A549 treated with DMSO at 1 μM for 4 hours (cell line): ENCODE results near the gene GABRR3. TPM values are rescaled to one million over a fixed set of nuclear protein-coding genes. Genes with fewer than 3 reads are reported as not detected.

ENCODE experiments used
- total RNA-seq: library from RNA; stranded (reverse); fragments of 200-300 nt; extraction: Qiagen RNA extraction; gene quantifications from 5 replicates; pipeline ENCODE4 v1.2.3, GENCODE V29; 2022; ENCODE audit warnings: low read depth

GABRR3 gene
- not detected in 5 replicates for total RNA-seq

GRCh38 chr3:98035208-98035607, at the start of gene GABRR3:
TSS of gene GABRR3 (minus strand) at chr3:98035315. CDS start at chr3:98034987, 328 bp downstream.

GRCh38 chr3:97971679-97972567, 63.2 kb downstream of the GABRR3 start, which contains the start of gene RIOX2:
TSS of gene RIOX2 (minus strand) at chr3:97972431. CDS start at chr3:97967593, 4,838 bp downstream.

Other genes starting within 250 kb of the GABRR3 start
- gene CRYBG3, start 213.3 kb downstream of the GABRR3 start, total RNA-seq, result 6.8 to 8.8 TPM (median 7.9 TPM) in 5 replicates
- 26.6 to 34.9 TPM (median 32.3 TPM) in 5 replicates for gene RIOX2, start 62.9 kb downstream of the GABRR3 start, total RNA-seq
- not detected in 5 replicates for gene OR5AC2, start 51.9 kb upstream of the GABRR3 start, total RNA-seq
- gene OR5H1, start 95.4 kb upstream of the GABRR3 start, total RNA-seq, result not detected in 5 replicates
- not detected in 5 replicates for gene OR5H14, start 112.2 kb upstream of the GABRR3 start, total RNA-seq
- not detected in 5 replicates for gene OR5H15, start 131.4 kb upstream of the GABRR3 start, total RNA-seq
- not detected in 5 replicates for gene OR5H6, start 228.9 kb upstream of the GABRR3 start, total RNA-seq
- not detected in 5 replicates for gene OR5H2, start 247.2 kb upstream of the GABRR3 start, total RNA-seq